Activated T-cell treated with anti-CD3 and anti-CD28 coated beads for 24 hours (primary cell): ENCODE measurements around the gene IRAK1BP1.
"Not testable (repeated sequence)": the region's sequence is repeated elsewhere in the genome, so short reads cannot be mapped to it uniquely, and the experiment has no call there.

Experiments used
- DNase-seq: peaks from one replicate; pipeline ENCODE4 v3.0.0-alpha.2; 2020; ENCODE audit warnings: low read depth

IRAK1BP1 gene

GRCh38 chr6:78889901-78890300 is 22.6 kb downstream of the IRAK1BP1 start:
- not testable (repeated sequence) for DNase-seq

GRCh38 chr6:78896227-78896626 is 28.9 kb downstream of the IRAK1BP1 start:
- no peak for DNase-seq

GRCh38 chr6:78908621-78909020 is 41.3 kb downstream of the IRAK1BP1 start:
- DNase-seq = no peak

GRCh38 chr6:78909391-78909790 is 42.0 kb downstream of the IRAK1BP1 start:
- DNase-seq = no peak

- DNase-seq = no peak
Observed at GRCh38 chr6:78910010-78910409, 42.7 kb downstream of the IRAK1BP1 start.

- DNase-seq = no peak
Observed at GRCh38 chr6:78910591-78911171, 43.3 kb downstream of the IRAK1BP1 start.

- no peak for DNase-seq
Observed at GRCh38 chr6:78911218-78911940, 44.0 kb downstream of the IRAK1BP1 start.

- DNase-seq = no peak
Observed at GRCh38 chr6:78916411-78916810, 49.1 kb downstream of the IRAK1BP1 start.

GRCh38 chr6:78917788-78918187 is 50.4 kb downstream of the IRAK1BP1 start:
- no peak for DNase-seq

GRCh38 chr6:78921168-78921567 is 53.8 kb downstream of the IRAK1BP1 start:
- DNase-seq = not testable (repeated sequence)

- no peak for DNase-seq
Observed at GRCh38 chr6:78925317-78925716, 58.0 kb downstream of the IRAK1BP1 start.

- DNase-seq = no peak
Observed at GRCh38 chr6:78935553-78935952, 68.2 kb downstream of the IRAK1BP1 start.

- DNase-seq = no peak
Observed at GRCh38 chr6:78936515-78936914, 69.2 kb downstream of the IRAK1BP1 start.

- DNase-seq = no peak
Observed at GRCh38 chr6:78942446-78942845, 75.1 kb downstream of the IRAK1BP1 start.

- no peak for DNase-seq
Observed at GRCh38 chr6:78947529-78947928, 80.2 kb downstream of the IRAK1BP1 start.

- no peak for DNase-seq
Observed at GRCh38 chr6:78947962-78948361, 80.6 kb downstream of the IRAK1BP1 start.

- no peak for DNase-seq
Observed at GRCh38 chr6:78948785-78949184, 81.4 kb downstream of the IRAK1BP1 start.

- DNase-seq = no peak
Observed at GRCh38 chr6:78952362-78952761, 85.0 kb downstream of the IRAK1BP1 start.
